Measurements from ENCODE around the gene SH3RF3.
"Not testable (repeated sequence)": the region's sequence is repeated elsewhere in the genome, so short reads cannot be mapped to it uniquely, and the experiment has no call there.

Gene SH3RF3

GRCh38 chr2:109118321-109118720 is 10.7 kb upstream of the SH3RF3 start:
- DNase-seq, result no peak

GRCh38 chr2:109120166-109120565 is 8.8 kb upstream of the SH3RF3 start:
- no peak for DNase-seq

- not testable (repeated sequence) for DNase-seq
Observed at GRCh38 chr2:109120686-109121085, 8.3 kb upstream of the SH3RF3 start.

GRCh38 chr2:109123586-109124201 is 5.3 kb upstream of the SH3RF3 start:
- DNase-seq, result no peak

GRCh38 chr2:109124982-109125592 is 3.9 kb upstream of the SH3RF3 start:
- DNase-seq, result no peak

GRCh38 chr2:109125593-109126500 is 3.2 kb upstream of the SH3RF3 start:
- no peak for DNase-seq

GRCh38 chr2:109126501-109126860 is 2.5 kb upstream of the SH3RF3 start:
- peak; percentile 24 for DNase-seq

- DNase-seq, result no peak
Observed at GRCh38 chr2:109127556-109127955, 1.4 kb upstream of the SH3RF3 start.

GRCh38 chr2:109128048-109128615 is 873 bp upstream of the SH3RF3 start:
- peak; percentile 53 for DNase-seq

- no peak for DNase-seq
Observed at GRCh38 chr2:109129356-109129920, 433 bp downstream of the SH3RF3 start.

GRCh38 chr2:109129921-109130722 is 1.1 kb downstream of the SH3RF3 start:
- no peak for DNase-seq

- no peak for DNase-seq
Observed at GRCh38 chr2:109130723-109130995, 1.7 kb downstream of the SH3RF3 start.

- no peak for DNase-seq
Observed at GRCh38 chr2:109131777-109132176, 2.8 kb downstream of the SH3RF3 start.

- no peak for DNase-seq
Observed at GRCh38 chr2:109132626-109133025, 3.6 kb downstream of the SH3RF3 start.

- DNase-seq, result no peak
Observed at GRCh38 chr2:109133746-109134145, 4.7 kb downstream of the SH3RF3 start.

- DNase-seq, result no peak
Observed at GRCh38 chr2:109134741-109135358, 5.8 kb downstream of the SH3RF3 start.

- no peak for DNase-seq
Observed at GRCh38 chr2:109135359-109136197, 6.6 kb downstream of the SH3RF3 start.

- DNase-seq, result no peak
Observed at GRCh38 chr2:109136542-109136941, 7.5 kb downstream of the SH3RF3 start.

- DNase-seq, result no peak
Observed at GRCh38 chr2:109137616-109138015, 8.6 kb downstream of the SH3RF3 start.

GRCh38 chr2:109138449-109138848 is 9.4 kb downstream of the SH3RF3 start:
- DNase-seq, result no peak

GRCh38 chr2:109139002-109139401 is 10.0 kb downstream of the SH3RF3 start:
- DNase-seq, result no peak

All from activated CD4-positive, alpha-beta T cell treated with anti-CD3 and anti-CD28 coated beads, Interleukin-10, Interleukin-2, amounts not matched to agents 100 ng/mL and 50 ng/mL, durations not matched to agents 16 hours and 8 hours (primary cell).